Osteoblast (primary cell): ENCODE data around the gene FBXO31. TPM values are rescaled to one million over a fixed set of nuclear protein-coding genes. Genes with fewer than 3 reads are reported as not detected.

Experiments
- DNase-seq: peaks from one replicate; pipeline ENCODE4 v3.0.0; 2011; ENCODE audit warnings: low spot score, mixed read lengths; ENCODE audit not compliant: insufficient read length; ENCODE audit errors: missing footprints
- H2AFZ ChIP-seq: 2 replicates; pipeline ENCODE4 v1.6.0; 2011; ENCODE audit warnings: mild to moderate bottlenecking, low read length
- H3K27ac ChIP-seq: 2 replicates; pipeline ENCODE4 v1.5.1; 2011; ENCODE audit warnings: mild to moderate bottlenecking, low read depth, low read length, moderate library complexity
- H3K27me3 ChIP-seq: 2 replicates; pipeline ENCODE4 v1.6.0; 2012; ENCODE audit warnings: mild to moderate bottlenecking, control low read depth, inconsistent platforms, low read length, moderate library complexity; ENCODE audit not compliant: insufficient read depth
- H3K36me3 ChIP-seq: 2 replicates; pipeline ENCODE4 v1.5.1; 2011; ENCODE audit warnings: mild to moderate bottlenecking, low read length, control low read depth, moderate library complexity; ENCODE audit not compliant: insufficient read depth
- H3K4me1 ChIP-seq: 2 replicates; pipeline ENCODE4 v1.5.1; 2011; ENCODE audit warnings: mild to moderate bottlenecking, low read length, control low read depth, moderate library complexity; ENCODE audit not compliant: insufficient read depth
- H3K4me2 ChIP-seq: 2 replicates; pipeline ENCODE4 v1.6.0; 2011; ENCODE audit warnings: mild to moderate bottlenecking, low read length; ENCODE audit not compliant: insufficient read depth
- H3K4me3 ChIP-seq: fragments of 200-600 bp; sonication (generic); 3 replicates; pipeline ENCODE4 v1.5.1; 2012; ENCODE audit warnings: mild to moderate bottlenecking, low read length, inconsistent platforms; ENCODE audit not compliant: insufficient read depth
- H3K79me2 ChIP-seq: 2 replicates; pipeline ENCODE4 v1.6.0; 2012; ENCODE audit warnings: mild to moderate bottlenecking, low read length, control low read depth, inconsistent platforms; ENCODE audit not compliant: insufficient read depth
- H3K9me3 ChIP-seq: 2 replicates; pipeline ENCODE4 v1.5.1; 2011; ENCODE audit warnings: low read depth, low read length, control low read depth
- H4K20me1 ChIP-seq: 2 replicates; pipeline ENCODE4 v1.6.0; 2012; ENCODE audit warnings: mild to moderate bottlenecking, low read length, control low read depth; ENCODE audit not compliant: insufficient read depth
- total RNA-seq: library from RNA; depleted of rRNA; stranded (reverse); fragments of >200 nt; gene quantifications from 2 replicates; pipeline ENCODE4 v1.2.3, GENCODE V29; 2012
- TF ChIP-seq, protein P1 (sequence below): IDR thresholded peaks from 2 replicates; pipeline ENCODE4 v1.5.1; 2011; ENCODE audit warnings: mild to moderate bottlenecking, low read depth, low read length, moderate library complexity; ENCODE audit errors: extremely low read depth

FBXO31 gene
- total RNA-seq, 1 donor, result 33.3 TPM

DNA sequence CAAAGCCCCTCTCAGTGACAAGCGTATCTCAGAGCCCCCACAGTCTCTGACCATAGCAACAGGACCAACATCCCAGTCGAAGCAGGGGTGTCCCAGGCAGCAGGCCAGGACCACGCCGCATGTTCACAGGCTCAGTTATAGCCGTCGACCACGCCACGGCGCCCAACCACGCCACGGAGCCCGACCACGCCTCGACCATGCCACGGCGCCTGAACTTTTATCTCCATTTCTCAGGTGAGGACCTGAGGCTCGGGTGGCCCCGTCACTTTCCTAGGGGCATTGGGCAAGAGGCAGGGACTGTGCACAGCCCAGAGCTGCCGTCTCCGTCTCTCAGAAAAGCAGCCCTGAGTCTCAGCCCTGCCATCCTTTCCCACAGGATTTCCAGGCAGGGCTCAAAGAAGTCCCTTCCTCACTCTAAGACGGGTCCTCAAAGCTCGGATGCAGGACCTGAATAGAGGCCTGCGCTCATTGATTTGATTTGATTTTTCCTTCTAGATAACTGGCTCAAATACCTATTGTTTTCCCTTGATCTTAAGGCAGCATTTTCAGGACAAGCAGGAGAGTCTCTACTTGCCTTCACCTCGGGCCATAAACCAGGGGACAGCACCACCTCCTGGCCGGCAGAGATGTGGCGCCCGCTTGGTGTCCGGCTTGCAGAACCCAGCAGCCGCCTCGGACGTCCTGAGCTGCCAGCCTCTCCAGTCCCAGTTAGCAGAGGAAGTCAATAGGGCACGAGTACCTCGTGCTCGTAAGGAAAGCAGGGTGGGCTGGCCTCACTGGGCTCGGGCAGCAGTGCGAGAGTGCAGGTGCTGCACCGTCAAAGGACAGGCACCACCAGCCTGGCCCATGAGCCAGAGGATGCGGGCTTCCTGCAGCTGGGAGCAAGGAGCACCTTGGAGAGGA, 105.1 kb downstream of the FBXO31 start:
- H3K4me2 ChIP-seq, result peak overlapping the region; percentile 70
- peak overlapping the region; percentile 74 for H2AFZ ChIP-seq
- DNase-seq, result peak; percentile 99
- no peaks in the 10 kb centered on the region for H3K27me3 ChIP-seq
- H4K20me1 ChIP-seq, result no peaks in the 10 kb centered on the region
- no peak overlapping the region for H3K27ac ChIP-seq
- no peaks in the 10 kb centered on the region for H3K9me3 ChIP-seq
- H3K4me1 ChIP-seq, result peaks cover 4% of the 10 kb centered on the region
- TF ChIP-seq, protein P1, sequence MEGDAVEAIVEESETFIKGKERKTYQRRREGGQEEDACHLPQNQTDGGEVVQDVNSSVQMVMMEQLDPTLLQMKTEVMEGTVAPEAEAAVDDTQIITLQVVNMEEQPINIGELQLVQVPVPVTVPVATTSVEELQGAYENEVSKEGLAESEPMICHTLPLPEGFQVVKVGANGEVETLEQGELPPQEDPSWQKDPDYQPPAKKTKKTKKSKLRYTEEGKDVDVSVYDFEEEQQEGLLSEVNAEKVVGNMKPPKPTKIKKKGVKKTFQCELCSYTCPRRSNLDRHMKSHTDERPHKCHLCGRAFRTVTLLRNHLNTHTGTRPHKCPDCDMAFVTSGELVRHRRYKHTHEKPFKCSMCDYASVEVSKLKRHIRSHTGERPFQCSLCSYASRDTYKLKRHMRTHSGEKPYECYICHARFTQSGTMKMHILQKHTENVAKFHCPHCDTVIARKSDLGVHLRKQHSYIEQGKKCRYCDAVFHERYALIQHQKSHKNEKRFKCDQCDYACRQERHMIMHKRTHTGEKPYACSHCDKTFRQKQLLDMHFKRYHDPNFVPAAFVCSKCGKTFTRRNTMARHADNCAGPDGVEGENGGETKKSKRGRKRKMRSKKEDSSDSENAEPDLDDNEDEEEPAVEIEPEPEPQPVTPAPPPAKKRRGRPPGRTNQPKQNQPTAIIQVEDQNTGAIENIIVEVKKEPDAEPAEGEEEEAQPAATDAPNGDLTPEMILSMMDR, result peak; percentile 91
- H3K79me2 ChIP-seq, result no peaks in the 10 kb centered on the region
- no peaks in the 10 kb centered on the region for H3K36me3 ChIP-seq
- H3K4me3 ChIP-seq, result peak overlapping the region; percentile 33

Other genes with a start within 250 kb of the FBXO31 start
- gene C16orf95, start 66.4 kb downstream of the FBXO31 start, total RNA-seq, result 4.0 and 4.4 TPM in 2 replicates
- 44.5 and 62.5 TPM in 2 replicates for gene MAP1LC3B, start 8.6 kb upstream of the FBXO31 start, total RNA-seq
- gene ZCCHC14, start 109.2 kb upstream of the FBXO31 start, total RNA-seq, result 36.9 and 41.8 TPM in 2 replicates
- under 0.01 TPM in 1 of 2 replicates, not detected in the other for gene JPH3, start 218.7 kb upstream of the FBXO31 start, total RNA-seq